Right cardiac atrium (tissue), 5 donors: ENCODE measurements around the gene CLEC10A. TPM values are rescaled to one million over a fixed set of nuclear protein-coding genes. Genes with fewer than 3 reads are reported as not detected.

ENCODE experiments used
- ATAC-seq, 2 donors: fragments of 200-7000 bp; cut with Tn5 transposase; one replicate each; pipeline versions ENCODE4 v1.8.0 to v1.9.1; 2020; ENCODE audit warnings: moderate library complexity in 2 of 2, mild to moderate bottlenecking in 1 of 2
- DNase-seq, 3 donors: peaks; one replicate each; pipeline ENCODE4 v3.0.0-alpha.2; 2020
- H3K27ac ChIP-seq: one replicate; pipeline ENCODE4 v1.5.1; 2013; ENCODE audit warnings: mild to moderate bottlenecking, low read length, control low read depth, moderate library complexity
- H3K27me3 ChIP-seq: one replicate; pipeline ENCODE4 v1.6.1; 2013; ENCODE audit not compliant: control insufficient read depth, insufficient read depth
- H3K4me1 ChIP-seq: one replicate; pipeline ENCODE4 v1.6.1; 2013; ENCODE audit warnings: low read length; ENCODE audit not compliant: control insufficient read depth, insufficient read depth
- H3K4me3 ChIP-seq: one replicate; pipeline ENCODE4 v1.5.1; 2013; ENCODE audit warnings: low read length, control low read depth
- H3K9me3 ChIP-seq: one replicate; pipeline ENCODE4 v1.6.1; 2013; ENCODE audit warnings: low read length; ENCODE audit not compliant: control insufficient read depth
- WGBS: extraction: QIAGEN DNeasy Blood & Tissue Kit; methylation state at CpG from one replicate; pipeline ENCODE4 v1.1.7; 2013; 5-methylcytosine and 5-hydroxymethylcytosine counted together
- intact Hi-C, 4 donors: fragments of 100-400 bp; cut with DNase I; formaldehyde crosslinking; loops; one replicate each; pipeline versions ENCODE4 v1.11.0 to v1.14.0; 2022 to 2023
- polyA plus RNA-seq: library from polyadenylated mRNA; stranded (reverse); fragments of 200-250 nt; gene quantifications from one replicate; pipeline ENCODE4 v1.2.3, GENCODE V29; 2013
- total RNA-seq, 4 donors: library from RNA; stranded (reverse); fragmentation: NEBNext Ultra II Directional; extraction: Animal tissue kit (Norgen Biotek cat#: 25700); gene quantifications; one replicate each; pipeline ENCODE4 v1.2.1, GENCODE V29; 2021
- donor health status: healthy with polysubstance abuse.
- donor health status: DM: no; HTN: yes; CAD: no.
- donor health status: DM: no; HTN: no; CAD: no.
- donor health status: DM: no; HTN: yes; CAD: no; lungs with severe emphysema.
- donor health status: DM: yes; HTN: yes; CAD: no.

Gene CLEC10A
- total and polyA plus RNA-seq, 5 donors, result 1.6 to 9.5 (median 7.2) TPM

- no peak for ATAC-seq
- 18% methylated on average over 15 of the region's 15 CpGs for WGBS
Observed at GRCh38 chr17:7046127-7046724, 33.8 kb downstream of the CLEC10A start.

GRCh38 chr17:7045492-7046126 is 34.4 kb downstream of the CLEC10A start:
- Histone ChIP-seq H3K27ac (no peak overlapping the region), H3K4me3 (no peak overlapping the region), H3K27me3 (no peaks in the 10 kb centered on the region), H3K4me1 (peaks cover 5% of the 10 kb centered on the region), H3K9me3 (no peaks in the 10 kb centered on the region)
- intact Hi-C loops, result loop anchor here in 1 of 4 donors (5.0 kb wide), 1 partner anchor 132 kb away; the partner anchor contains the start of gene ASGR1
- 23% methylated on average over 5 of the region's 5 CpGs for WGBS
- ATAC-seq, result no peak
- no peak for DNase-seq

More at GRCh38 chr17:7046127-7046724, 33.8 kb downstream of the CLEC10A start:
- DNase-seq, result peak in 1 of 3 donors; percentile 66
- intact Hi-C loops, result loop anchor here in 1 of 4 donors (5.0 kb wide), 1 partner anchor 131 kb away; the partner anchor contains the start of gene ASGR1
- peak overlapping the region; percentile 4 for H3K4me3 ChIP-seq
- no peak overlapping the region for H3K27ac ChIP-seq
- H3K27me3 ChIP-seq, result no peaks in the 10 kb centered on the region
- H3K9me3 ChIP-seq, result no peaks in the 10 kb centered on the region
- peaks cover 5% of the 10 kb centered on the region for H3K4me1 ChIP-seq

GRCh38 chr17:7043497-7044198 is 36.4 kb downstream of the CLEC10A start, which contains the start of gene SLC16A11:
TSS of gene SLC16A11 (minus strand) at chr17:7044092. CDS start at chr17:7043513, 579 bp downstream.
- Histone ChIP-seq H3K4me3 (peak within 1 kb of the TSS; percentile 42), H3K9me3 (no peaks in the 10 kb centered on the region), H3K4me1 (peaks cover 5% of the 10 kb centered on the region), H3K27ac (no peak within 1 kb of the TSS), H3K27me3 (no peaks in the 10 kb centered on the region)
- peak; percentile 58 to 61 for ATAC-seq
- peak; percentile 67 to 84 (median 81) for DNase-seq
- intact Hi-C loops, result no loop called here
- 3% methylated on average over 58 of the region's 58 CpGs for WGBS

GRCh38 chr17:7043182-7043496 is 36.9 kb downstream of the CLEC10A start:
- no peak for DNase-seq
- no peaks in the 10 kb centered on the region for H3K27me3 ChIP-seq
- no peaks in the 10 kb centered on the region for H3K9me3 ChIP-seq
- H3K4me1 ChIP-seq, result peaks cover 5% of the 10 kb centered on the region
- WGBS, result 4% methylated on average over 21 of the region's 21 CpGs
- H3K27ac ChIP-seq, result no peak overlapping the region
- intact Hi-C loops, result no loop called here
- peak overlapping the region; percentile 42 for H3K4me3 ChIP-seq
- peak; percentile 44 to 50 for ATAC-seq

GRCh38 chr17:7042501-7043181 is 37.4 kb downstream of the CLEC10A start:
- DNase-seq (peak; percentile 32 to 73 (median 67)), ATAC-seq (peak; percentile 11 to 16)
- Histone ChIP-seq H3K4me1 (peaks cover 5% of the 10 kb centered on the region), H3K27me3 (no peaks in the 10 kb centered on the region), H3K4me3 (peak overlapping the region; percentile 42), H3K9me3 (no peaks in the 10 kb centered on the region), H3K27ac (no peak overlapping the region)
- WGBS, result 11% methylated on average over 53 of the region's 53 CpGs
- intact Hi-C loops, result no loop called here

GRCh38 chr17:7041607-7042500 is 38.2 kb downstream of the CLEC10A start:
- ATAC-seq (peak; percentile 6 to 17), DNase-seq (peak in 2 of 3 donors; percentile 33 to 67)
- WGBS, result 36% methylated on average over 43 of the region's 43 CpGs
- H3K27ac ChIP-seq, result no peak overlapping the region
- H3K4me1 ChIP-seq, result peaks cover 5% of the 10 kb centered on the region
- intact Hi-C loops, result no loop called here
- no peaks in the 10 kb centered on the region for H3K9me3 ChIP-seq
- no peaks in the 10 kb centered on the region for H3K27me3 ChIP-seq
- no peak overlapping the region for H3K4me3 ChIP-seq

- H3K27ac ChIP-seq, result no peak overlapping the region
- H3K27me3 ChIP-seq, result no peaks in the 10 kb centered on the region
- no peaks in the 10 kb centered on the region for H3K9me3 ChIP-seq
- intact Hi-C loops, result no loop called here
- WGBS, result 96% methylated on average over 5 of the region's 5 CpGs
- ATAC-seq, result no peak
- no peak for DNase-seq
- H3K4me1 ChIP-seq, result peaks cover 10% of the 10 kb centered on the region
- H3K4me3 ChIP-seq, result no peak overlapping the region
Observed at GRCh38 chr17:7039832-7040231, 40.2 kb downstream of the CLEC10A start.

- DNase-seq (no peak), ATAC-seq (no peak)
- intact Hi-C loops, result no loop called here
- Histone ChIP-seq H3K4me1 (peaks cover 9% of the 10 kb centered on the region), H3K27me3 (no peaks in the 10 kb centered on the region), H3K9me3 (no peaks in the 10 kb centered on the region), H3K27ac (no peak overlapping the region), H3K4me3 (no peak overlapping the region)
- 79% methylated on average over 19 of the region's 19 CpGs for WGBS
Observed at GRCh38 chr17:7038025-7038862, 41.8 kb downstream of the CLEC10A start.

- WGBS, result under 1% methylated on average over 52 of the region's 52 CpGs
Observed at GRCh38 chr17:7035591-7036368, 44.3 kb downstream of the CLEC10A start, which contains the start of gene SLC16A13. TSS of gene SLC16A13 (plus strand) at chr17:7036015. CDS start at chr17:7036383, 368 bp downstream.

More at GRCh38 chr17:7035591-7036368, 44.3 kb downstream of the CLEC10A start, which contains the start of gene SLC16A13:
- Histone ChIP-seq H3K4me1 (peaks cover 5% of the 10 kb centered on the region), H3K9me3 (no peaks in the 10 kb centered on the region), H3K4me3 (peak within 1 kb of the TSS; percentile 50), H3K27ac (peak within 1 kb of the TSS; percentile 95), H3K27me3 (no peaks in the 10 kb centered on the region)
- intact Hi-C loops, result no loop called here
- DNase-seq (peak; percentile 97 to 98 (median 97)), ATAC-seq (peak; percentile 95 to 96)
